Activated CD8-positive, alpha-beta T cell treated with anti-CD3 and anti-CD28 coated beads for 36 hours (primary cell): Measurements from ENCODE around the gene ZCCHC13. TPM values are rescaled to one million over a fixed set of nuclear protein-coding genes. Genes with fewer than 3 reads are reported as not detected.

Experiments
- ATAC-seq: fragments of 200-7000 bp; cut with Tn5 transposase; one replicate; pipeline ENCODE4 v1.10.0; 2021; ENCODE audit warnings: mild to moderate bottlenecking, moderate library complexity
- CTCF ChIA-PET: fragments of 350-600 bp; sonication (Branson Sonifier 250); formaldehyde crosslinking; loops from one replicate; lab custom pipeline; 2021; ENCODE audit warnings: antibody characterized with exemption; lab: Charles Lee
- POLR2A ChIA-PET: fragments of 350-600 bp; sonication (Branson Sonifier 250); formaldehyde crosslinking; loops from one replicate; lab custom pipeline; 2021; ENCODE audit warnings: antibody characterized with exemption; lab: Charles Lee
- DNase-seq: peaks from one replicate; pipeline ENCODE4 v3.0.0-alpha.2; 2020
- H3K27ac Mint-ChIP-seq: one replicate; pipeline ENCODE4 v1.8.0; 2021; ENCODE audit warnings: mild to moderate bottlenecking, mixed read lengths
- H3K27me3 Mint-ChIP-seq: one replicate; pipeline ENCODE4 v1.8.0; 2021; ENCODE audit warnings: mixed read lengths
- H3K36me3 Mint-ChIP-seq: one replicate; pipeline ENCODE4 v1.8.0; 2021; ENCODE audit warnings: low read depth, mixed read lengths
- H3K4me1 Mint-ChIP-seq: one replicate; pipeline ENCODE4 v1.8.0; 2021; ENCODE audit warnings: low read depth, mixed read lengths
- H3K4me3 Mint-ChIP-seq: one replicate; pipeline ENCODE4 v1.8.0; 2021; ENCODE audit warnings: mild to moderate bottlenecking, moderate library complexity, mixed read lengths
- H3K9me3 Mint-ChIP-seq: one replicate; pipeline ENCODE4 v1.8.0; 2021; ENCODE audit warnings: mixed read lengths
- intact Hi-C: fragments of 100-400 bp; cut with micrococcal nuclease; formaldehyde crosslinking; loops from one replicate; pipeline ENCODE4 v1.10.0; 2022
- microRNA-seq: library from miRNA; unstranded; fragments of <30 nt; microRNA quantifications from one replicate; pipeline ENCODE4 v1.2.0, GENCODE V29; 2022; ENCODE audit warnings: borderline microRNAs expressed, borderline replicate concordance
- total RNA-seq, 2 experiments: library from RNA; stranded (reverse); gene quantifications; one replicate each; pipeline ENCODE4 v1.2.3, GENCODE V29; 2021
- TF ChIP-seq, protein P1 (sequence below): fragments of 200-600 bp; IDR thresholded peaks from one replicate; pipeline ENCODE4 v1.8.0; 2022; ENCODE audit warnings: antibody characterized with exemption, mild to moderate bottlenecking

The ZCCHC13 gene
- total RNA-seq, 2 experiments from 2014 or later: not detected

DNA sequence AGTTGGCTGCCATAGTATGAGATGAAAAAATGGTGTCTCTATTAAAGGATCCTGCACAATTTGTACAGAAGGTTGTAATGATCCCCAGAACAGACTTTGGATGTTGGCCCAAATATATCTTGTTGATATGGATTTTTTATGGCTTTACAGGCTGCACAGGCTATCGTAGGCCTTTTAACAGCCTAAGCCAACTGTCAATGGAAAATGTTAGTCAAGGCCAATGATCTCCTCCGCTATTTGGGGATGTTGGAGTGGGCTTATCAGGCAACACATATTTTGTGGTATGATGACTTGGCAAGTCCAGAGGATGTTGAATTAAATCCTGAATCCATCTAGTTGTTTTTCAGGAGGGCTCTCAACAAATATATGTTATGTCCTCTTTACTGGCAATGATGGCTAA, 42.1 kb downstream of the ZCCHC13 start:
- intact Hi-C loops: no loop called here
- Mint-ChIP-seq H3K4me1 (peaks cover 4% of the 10 kb centered on the region), H3K27me3 (no peaks in the 10 kb centered on the region), H3K36me3 (no peaks in the 10 kb centered on the region), H3K27ac (no peak overlapping the region), H3K4me3 (no peak overlapping the region), H3K9me3 (no peaks in the 10 kb centered on the region)
- ATAC-seq (no peak), DNase-seq (no peak)
- ChIA-PET CTCF (no interaction called here), POLR2A (no interaction called here)
- TF ChIP-seq, protein P1, sequence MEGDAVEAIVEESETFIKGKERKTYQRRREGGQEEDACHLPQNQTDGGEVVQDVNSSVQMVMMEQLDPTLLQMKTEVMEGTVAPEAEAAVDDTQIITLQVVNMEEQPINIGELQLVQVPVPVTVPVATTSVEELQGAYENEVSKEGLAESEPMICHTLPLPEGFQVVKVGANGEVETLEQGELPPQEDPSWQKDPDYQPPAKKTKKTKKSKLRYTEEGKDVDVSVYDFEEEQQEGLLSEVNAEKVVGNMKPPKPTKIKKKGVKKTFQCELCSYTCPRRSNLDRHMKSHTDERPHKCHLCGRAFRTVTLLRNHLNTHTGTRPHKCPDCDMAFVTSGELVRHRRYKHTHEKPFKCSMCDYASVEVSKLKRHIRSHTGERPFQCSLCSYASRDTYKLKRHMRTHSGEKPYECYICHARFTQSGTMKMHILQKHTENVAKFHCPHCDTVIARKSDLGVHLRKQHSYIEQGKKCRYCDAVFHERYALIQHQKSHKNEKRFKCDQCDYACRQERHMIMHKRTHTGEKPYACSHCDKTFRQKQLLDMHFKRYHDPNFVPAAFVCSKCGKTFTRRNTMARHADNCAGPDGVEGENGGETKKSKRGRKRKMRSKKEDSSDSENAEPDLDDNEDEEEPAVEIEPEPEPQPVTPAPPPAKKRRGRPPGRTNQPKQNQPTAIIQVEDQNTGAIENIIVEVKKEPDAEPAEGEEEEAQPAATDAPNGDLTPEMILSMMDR: no peak

DNA sequence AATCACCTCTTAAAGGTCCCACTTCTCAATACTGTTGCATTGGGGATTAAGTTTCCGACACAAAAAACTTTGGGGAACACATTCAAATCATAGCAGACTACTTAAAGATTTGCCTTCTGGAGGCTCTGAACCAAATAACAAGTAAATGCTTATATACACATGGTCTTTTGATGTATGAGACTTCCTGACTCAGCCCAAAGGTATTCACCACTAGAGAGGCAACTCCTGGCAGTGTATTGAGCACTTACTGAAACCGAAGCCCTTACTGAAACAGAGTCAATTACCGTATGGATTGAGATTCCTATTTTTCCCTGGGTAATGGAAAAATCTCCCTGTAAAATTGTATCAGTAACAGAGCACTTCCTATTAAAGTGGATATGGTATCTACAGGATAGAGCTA, 45.4 kb downstream of the ZCCHC13 start:
- no peak for DNase-seq
- ChIA-PET CTCF (no interaction called here), POLR2A (no interaction called here)
- H3K4me3 Mint-ChIP-seq: no peak overlapping the region
- TF ChIP-seq, protein P1: no peak
- H3K27ac Mint-ChIP-seq: no peak overlapping the region
- no peaks in the 10 kb centered on the region for H3K27me3 Mint-ChIP-seq
- no peaks in the 10 kb centered on the region for H3K9me3 Mint-ChIP-seq
- intact Hi-C loops: no loop called here
- H3K36me3 Mint-ChIP-seq: no peaks in the 10 kb centered on the region
- ATAC-seq: no peak
- H3K4me1 Mint-ChIP-seq: peaks cover 7% of the 10 kb centered on the region

DNA sequence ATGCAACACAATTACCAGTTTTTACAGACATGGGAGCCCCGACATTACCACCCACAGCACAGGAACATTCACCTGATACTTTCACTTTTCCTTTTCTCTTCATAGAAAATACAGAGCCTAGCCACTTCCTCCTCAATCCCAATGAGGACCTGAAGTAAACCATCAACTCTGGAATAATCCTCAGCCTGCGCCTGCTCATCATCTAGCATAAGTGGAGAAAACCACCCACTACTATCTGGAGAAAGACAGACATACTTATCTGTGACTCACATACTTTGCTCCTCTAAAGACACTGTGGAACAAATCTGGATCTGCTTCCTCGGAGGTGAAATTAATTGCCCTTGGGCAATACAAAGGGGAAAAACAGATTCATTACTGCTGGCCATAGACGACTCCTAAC, 47.8 kb downstream of the ZCCHC13 start:
- DNase-seq (no peak), ATAC-seq (no peak)
- ChIA-PET CTCF (no interaction called here), POLR2A (no interaction called here)
- Mint-ChIP-seq H3K27me3 (no peaks in the 10 kb centered on the region), H3K9me3 (no peaks in the 10 kb centered on the region), H3K4me3 (no peak overlapping the region), H3K4me1 (peaks cover 7% of the 10 kb centered on the region), H3K27ac (no peak overlapping the region), H3K36me3 (no peaks in the 10 kb centered on the region)
- TF ChIP-seq, protein P1: no peak
- intact Hi-C loops: no loop called here

DNA sequence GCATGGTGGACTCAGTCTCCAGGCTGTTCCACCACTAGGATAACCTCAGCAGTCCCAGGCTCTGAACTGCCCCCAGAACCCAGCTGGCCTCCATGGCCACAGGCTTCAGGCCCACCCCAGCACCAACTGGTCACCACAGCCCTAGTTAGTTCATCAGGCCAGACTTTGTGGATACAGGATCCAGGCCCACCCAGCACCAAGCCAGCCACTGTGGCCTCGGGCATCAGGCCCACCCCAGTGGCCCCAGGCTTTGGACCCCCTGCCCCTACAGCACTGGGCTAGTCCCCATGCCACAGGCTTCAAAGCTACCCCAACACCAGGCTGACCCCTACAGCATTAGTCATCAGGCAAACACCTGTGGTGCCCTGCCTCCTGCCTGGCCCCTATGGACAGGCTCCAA, 50.0 kb downstream of the ZCCHC13 start:
- Mint-ChIP-seq H3K4me1 (peaks cover 7% of the 10 kb centered on the region), H3K9me3 (no peaks in the 10 kb centered on the region), H3K36me3 (no peaks in the 10 kb centered on the region), H3K4me3 (no peak overlapping the region), H3K27ac (no peak overlapping the region), H3K27me3 (no peaks in the 10 kb centered on the region)
- TF ChIP-seq, protein P1: no peak
- ChIA-PET CTCF (no interaction called here), POLR2A (no interaction called here)
- no peak for DNase-seq
- ATAC-seq: no peak
- intact Hi-C loops: no loop called here

Small RNA genes lying within 50 kb of the gene (microRNA-seq; reads per million reads assigned to microRNA genes)
- 163 reads per million, percentile 73 among the genes with 10 or more reads in this experiment for gene MIR374A
- 4.8 reads per million, percentile 21 among the genes with 10 or more reads in this experiment for gene MIR545

Other genes with a start within 250 kb of the ZCCHC13 start
- under 1 TPM; 0.36 TPM for gene SLC16A2, start 117.3 kb downstream of the ZCCHC13 start, total RNA-seq